Loucy (cell line): ENCODE results near the gene EARS2.

Experiments
- EZH2phosphoT487 ChIP-seq: fragments of 200-600 bp; IDR thresholded peaks from 2 replicates; pipeline ENCODE4 v1.6.1; 2018; ENCODE audit warnings: antibody characterized with exemption, mild to moderate bottlenecking, moderate library complexity, borderline replicate concordance
- TF ChIP-seq, protein P1 (sequence below): fragments of 200-600 bp; sonication (generic); conservative IDR thresholded peaks from 2 replicates; pipeline ENCODE4 v1.5.1; 2014; ENCODE audit warnings: mild to moderate bottlenecking, antibody characterized with exemption, low read length

- no peak for TF ChIP-seq EZH2phosphoT487
- TF ChIP-seq, protein P1, sequence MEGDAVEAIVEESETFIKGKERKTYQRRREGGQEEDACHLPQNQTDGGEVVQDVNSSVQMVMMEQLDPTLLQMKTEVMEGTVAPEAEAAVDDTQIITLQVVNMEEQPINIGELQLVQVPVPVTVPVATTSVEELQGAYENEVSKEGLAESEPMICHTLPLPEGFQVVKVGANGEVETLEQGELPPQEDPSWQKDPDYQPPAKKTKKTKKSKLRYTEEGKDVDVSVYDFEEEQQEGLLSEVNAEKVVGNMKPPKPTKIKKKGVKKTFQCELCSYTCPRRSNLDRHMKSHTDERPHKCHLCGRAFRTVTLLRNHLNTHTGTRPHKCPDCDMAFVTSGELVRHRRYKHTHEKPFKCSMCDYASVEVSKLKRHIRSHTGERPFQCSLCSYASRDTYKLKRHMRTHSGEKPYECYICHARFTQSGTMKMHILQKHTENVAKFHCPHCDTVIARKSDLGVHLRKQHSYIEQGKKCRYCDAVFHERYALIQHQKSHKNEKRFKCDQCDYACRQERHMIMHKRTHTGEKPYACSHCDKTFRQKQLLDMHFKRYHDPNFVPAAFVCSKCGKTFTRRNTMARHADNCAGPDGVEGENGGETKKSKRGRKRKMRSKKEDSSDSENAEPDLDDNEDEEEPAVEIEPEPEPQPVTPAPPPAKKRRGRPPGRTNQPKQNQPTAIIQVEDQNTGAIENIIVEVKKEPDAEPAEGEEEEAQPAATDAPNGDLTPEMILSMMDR, result no peak
These were observed 15.2 kb upstream of the EARS2 start for GRCh38 chr16:23572394-23572793.
